Panc1 (cell line): ENCODE measurements around the gene BCL2L11. TPM values are rescaled to one million over a fixed set of nuclear protein-coding genes. Genes with fewer than 3 reads are reported as not detected.

Source experiments
- ATAC-seq: fragments of 200-7000 bp; cut with Tn5 transposase; 2 replicates; pipeline ENCODE4 v1.9.1; 2020; ENCODE audit warnings: mild to moderate bottlenecking, moderate library complexity
- Bru-seq: library from RNA; stranded (reverse); fragments of 400-500 nt; gene quantifications from one replicate; lab custom pipeline; 2021; lab: Mats Ljungman, UMichigan
- BruChase-seq, 2 experiments: library from RNA; stranded (reverse); fragments of 400-500 nt; gene quantifications; one replicate each; lab custom pipeline; 2021; lab: Mats Ljungman, UMichigan
- BruUV-seq: library from RNA; stranded (reverse); fragments of 400-500 nt; replicated peaks from 2 replicates; lab custom pipeline; 2021; lab: Mats Ljungman, UMichigan
- CTCF ChIA-PET: fragments of 300-600 bp; sonication (Branson Sonifier 250); formaldehyde crosslinking; loops from one replicate; lab custom pipeline; 2022; ENCODE audit warnings: antibody characterized with exemption; lab: Charles Lee
- POLR2A ChIA-PET: fragments of 300-600 bp; sonication (Branson Sonifier 250); formaldehyde crosslinking; loops from one replicate; lab custom pipeline; 2022; ENCODE audit warnings: antibody characterized with exemption; lab: Charles Lee
- DNase-seq: peaks from one replicate; pipeline ENCODE4 v3.0.0-alpha.2; 2010; ENCODE audit warnings: low read depth, low spot score
- H3K27ac ChIP-seq: 2 replicates; pipeline ENCODE4 v1.5.1; 2011; ENCODE audit warnings: mild to moderate bottlenecking, low read length, inconsistent platforms
- H3K27me3 ChIP-seq: fragments of 200-500 bp; sonication (Bioruptor generic); 2 replicates; pipeline ENCODE4 v1.6.0; 2014; ENCODE audit warnings: low read length, inconsistent platforms; ENCODE audit not compliant: control insufficient read depth, insufficient read depth
- H3K36me3 ChIP-seq: fragments of 200-500 bp; sonication (Bioruptor generic); 2 replicates; pipeline ENCODE4 v1.5.1; 2014; ENCODE audit warnings: inconsistent platforms, mild to moderate bottlenecking, low read length, moderate library complexity; ENCODE audit not compliant: control insufficient read depth, insufficient read depth
- H3K4me1 ChIP-seq: 2 replicates; pipeline ENCODE4 v1.5.1; 2011; ENCODE audit warnings: inconsistent platforms, mild to moderate bottlenecking, low read length, moderate library complexity; ENCODE audit not compliant: control insufficient read depth, insufficient read depth
- H3K4me3 ChIP-seq, 2 experiments: 2 replicates each; pipeline ENCODE4 v1.5.1; 2011 to 2012; ENCODE audit warnings: low read depth in 2 of 2, low read length in 2 of 2, mild to moderate bottlenecking in 2 of 2, inconsistent platforms in 1 of 2, moderate library complexity in 1 of 2
- H3K9me3 ChIP-seq: fragments of 200-500 bp; sonication (Bioruptor generic); 2 replicates; pipeline ENCODE4 v1.5.1; 2014; ENCODE audit warnings: low read depth, mild to moderate bottlenecking, inconsistent platforms, low read length, moderate library complexity; ENCODE audit not compliant: control insufficient read depth, insufficient read depth
- POLR2AphosphoS5 ChIP-seq: IDR thresholded peaks from 2 replicates; pipeline ENCODE4 v1.6.1; 2012; ENCODE audit warnings: mild to moderate bottlenecking, low read depth, low read length, moderate library complexity
- SIN3A ChIP-seq: IDR thresholded peaks from 2 replicates; pipeline ENCODE4 v1.6.1; 2012; ENCODE audit warnings: low read depth, mild to moderate bottlenecking, low read length, moderate library complexity, borderline replicate concordance; ENCODE audit not compliant: insufficient read depth
- TCF7L2 ChIP-seq: IDR thresholded peaks from 2 replicates; pipeline ENCODE4 v1.6.1; 2011; ENCODE audit warnings: mild to moderate bottlenecking, low read depth, low read length, inconsistent platforms
- in situ Hi-C: cut with HindIII; loops from 2 replicates; pipeline ENCODE4 v1.10.0; 2016; ENCODE audit warnings: low sequenced_read_pairs, low pct_unique_long_range_greater_than_20kb
- intact Hi-C: fragments of 100-400 bp; cut with micrococcal nuclease; formaldehyde crosslinking; loops from one replicate; pipeline ENCODE4 v1.10.0; 2022; ENCODE audit not compliant: unreplicated experiment
- long read RNA-seq: library from polyadenylated mRNA; unstranded; transcript quantifications from one replicate; pipeline ENCODE4 v2.0.0, GENCODE V29; 2021; ENCODE audit not compliant: unreplicated experiment
- polyA plus RNA-seq: library from polyadenylated mRNA; unstranded; fragments of >200 nt; gene quantifications from one replicate; pipeline ENCODE4 v1.2.1, GENCODE V29; 2012; ENCODE audit warnings: missing spikeins; ENCODE audit not compliant: insufficient read length
- total RNA-seq: library from RNA; stranded (reverse); gene quantifications from one replicate; pipeline ENCODE4 v1.2.1, GENCODE V29; 2021; ENCODE audit not compliant: unreplicated experiment
- TF ChIP-seq, protein P1 (sequence below): fragments of 450-650 bp; IDR thresholded peaks from 2 replicates; pipeline ENCODE4 v1.5.1; 2017; ENCODE audit warnings: mild to moderate bottlenecking
- TF ChIP-seq, protein P2 (sequence below), 2 experiments: IDR thresholded peaks; 2 replicates each; pipeline ENCODE4 v1.6.1; 2011 to 2012; ENCODE audit warnings: low read depth in 2 of 2, control low read depth in 1 of 2, low read length in 1 of 2, mild to moderate bottlenecking in 1 of 2, moderate library complexity in 1 of 2; ENCODE audit not compliant: insufficient read depth in 1 of 2

Gene BCL2L11, protein sequence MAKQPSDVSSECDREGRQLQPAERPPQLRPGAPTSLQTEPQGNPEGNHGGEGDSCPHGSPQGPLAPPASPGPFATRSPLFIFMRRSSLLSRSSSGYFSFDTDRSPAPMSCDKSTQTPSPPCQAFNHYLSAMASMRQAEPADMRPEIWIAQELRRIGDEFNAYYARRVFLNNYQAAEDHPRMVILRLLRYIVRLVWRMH
- 43.8 TPM for total RNA-seq
- 26.5 TPM for polyA plus RNA-seq
- percentile 97 among the genes with signal in this experiment for Bru-seq, nascent RNA
- BruChase-seq, experiment 1, labeled RNA remaining after a 2-hour chase, result percentile 90 among the genes with signal in this experiment
- BruChase-seq, experiment 2, labeled RNA remaining after a 6-hour chase, result percentile 74 among the genes with signal in this experiment
- long read RNA-seq, full-length matches to known transcripts, result 5 of 25 reads
- long read RNA-seq, partial matches to known transcripts, result 0 of 25 reads
- long read RNA-seq, other reads (novel, unspliced or antisense), result 20 of 25 reads

- no TSS peak for BruUV-seq
- Histone ChIP-seq H3K36me3 (peaks cover 9% of the 10 kb centered on the region), H3K4me1 (peaks cover 17% of the 10 kb centered on the region), H3K4me3 (peak within 1 kb of the TSS; percentile 68 to 85), H3K27ac (peak within 1 kb of the TSS; percentile 85), H3K27me3 (no peaks in the 10 kb centered on the region; the same call in 1 of the 2 replicates), H3K9me3 (no peaks in the 10 kb centered on the region)
- TF ChIP-seq, protein P1, sequence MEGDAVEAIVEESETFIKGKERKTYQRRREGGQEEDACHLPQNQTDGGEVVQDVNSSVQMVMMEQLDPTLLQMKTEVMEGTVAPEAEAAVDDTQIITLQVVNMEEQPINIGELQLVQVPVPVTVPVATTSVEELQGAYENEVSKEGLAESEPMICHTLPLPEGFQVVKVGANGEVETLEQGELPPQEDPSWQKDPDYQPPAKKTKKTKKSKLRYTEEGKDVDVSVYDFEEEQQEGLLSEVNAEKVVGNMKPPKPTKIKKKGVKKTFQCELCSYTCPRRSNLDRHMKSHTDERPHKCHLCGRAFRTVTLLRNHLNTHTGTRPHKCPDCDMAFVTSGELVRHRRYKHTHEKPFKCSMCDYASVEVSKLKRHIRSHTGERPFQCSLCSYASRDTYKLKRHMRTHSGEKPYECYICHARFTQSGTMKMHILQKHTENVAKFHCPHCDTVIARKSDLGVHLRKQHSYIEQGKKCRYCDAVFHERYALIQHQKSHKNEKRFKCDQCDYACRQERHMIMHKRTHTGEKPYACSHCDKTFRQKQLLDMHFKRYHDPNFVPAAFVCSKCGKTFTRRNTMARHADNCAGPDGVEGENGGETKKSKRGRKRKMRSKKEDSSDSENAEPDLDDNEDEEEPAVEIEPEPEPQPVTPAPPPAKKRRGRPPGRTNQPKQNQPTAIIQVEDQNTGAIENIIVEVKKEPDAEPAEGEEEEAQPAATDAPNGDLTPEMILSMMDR, result peak; percentile 63
- no peak for TF ChIP-seq TCF7L2
- TF ChIP-seq, protein P2, sequence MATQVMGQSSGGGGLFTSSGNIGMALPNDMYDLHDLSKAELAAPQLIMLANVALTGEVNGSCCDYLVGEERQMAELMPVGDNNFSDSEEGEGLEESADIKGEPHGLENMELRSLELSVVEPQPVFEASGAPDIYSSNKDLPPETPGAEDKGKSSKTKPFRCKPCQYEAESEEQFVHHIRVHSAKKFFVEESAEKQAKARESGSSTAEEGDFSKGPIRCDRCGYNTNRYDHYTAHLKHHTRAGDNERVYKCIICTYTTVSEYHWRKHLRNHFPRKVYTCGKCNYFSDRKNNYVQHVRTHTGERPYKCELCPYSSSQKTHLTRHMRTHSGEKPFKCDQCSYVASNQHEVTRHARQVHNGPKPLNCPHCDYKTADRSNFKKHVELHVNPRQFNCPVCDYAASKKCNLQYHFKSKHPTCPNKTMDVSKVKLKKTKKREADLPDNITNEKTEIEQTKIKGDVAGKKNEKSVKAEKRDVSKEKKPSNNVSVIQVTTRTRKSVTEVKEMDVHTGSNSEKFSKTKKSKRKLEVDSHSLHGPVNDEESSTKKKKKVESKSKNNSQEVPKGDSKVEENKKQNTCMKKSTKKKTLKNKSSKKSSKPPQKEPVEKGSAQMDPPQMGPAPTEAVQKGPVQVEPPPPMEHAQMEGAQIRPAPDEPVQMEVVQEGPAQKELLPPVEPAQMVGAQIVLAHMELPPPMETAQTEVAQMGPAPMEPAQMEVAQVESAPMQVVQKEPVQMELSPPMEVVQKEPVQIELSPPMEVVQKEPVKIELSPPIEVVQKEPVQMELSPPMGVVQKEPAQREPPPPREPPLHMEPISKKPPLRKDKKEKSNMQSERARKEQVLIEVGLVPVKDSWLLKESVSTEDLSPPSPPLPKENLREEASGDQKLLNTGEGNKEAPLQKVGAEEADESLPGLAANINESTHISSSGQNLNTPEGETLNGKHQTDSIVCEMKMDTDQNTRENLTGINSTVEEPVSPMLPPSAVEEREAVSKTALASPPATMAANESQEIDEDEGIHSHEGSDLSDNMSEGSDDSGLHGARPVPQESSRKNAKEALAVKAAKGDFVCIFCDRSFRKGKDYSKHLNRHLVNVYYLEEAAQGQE (IDR thresholded peaks at IDR 0.05; ENCODE audit: insufficient read depth in 1 of 2, low read depth in 2 of 2, low read length in 1 of 2), result 0 out of 4 replicates have a peak, but pooled peaks of 1 of the 2 experiments have one; percentile 20
- TF ChIP-seq POLR2AphosphoS5, result peak; percentile 47
- peak; percentile 89; the same call in 1 of the 2 replicates for TF ChIP-seq SIN3A
- in situ Hi-C loops, result no loop called here
- DNase-seq, result no peak
- CTCF ChIA-PET, result interaction anchor here (0.6 kb wide), 1 partner anchor 579 kb away, joined by 3 read pairs; no protein-coding TSS in a partner anchor
- peak; percentile 83 for ATAC-seq
- POLR2A ChIA-PET, result interaction anchor here (0.6 to 0.7 kb wide), 2 partner anchors 30 to 49 kb away, joined by 3 to 4 read pairs; no protein-coding TSS in a partner anchor
- intact Hi-C loops, result loop anchor here (10.0 kb wide), 1 partner anchor 334 kb away; no protein-coding TSS in a partner anchor
Measured at GRCh38 chr2:111120253-111121027, at the start of gene BCL2L11. Gene BCL2L11, plus strand, starts transcription at chr2:111120914. Its CDS starts 2,832 bp downstream, at chr2:111123746.

- peak overlapping the region; percentile 59 for H3K27ac ChIP-seq
- peaks cover 14% of the 10 kb centered on the region for H3K4me1 ChIP-seq
- ATAC-seq, result peak; percentile 94
- no peaks in the 10 kb centered on the region for H3K27me3 ChIP-seq
- in situ Hi-C loops (no loop called here), intact Hi-C loops (no loop called here)
- POLR2A ChIA-PET, result interaction anchor here (0.5 kb wide), 1 partner anchor 49 kb away, joined by 4 read pairs; the partner anchor contains the start of gene BCL2L11
- H3K9me3 ChIP-seq, result peaks cover 29% of the 10 kb centered on the region
- BruUV-seq, result no TSS peak
- CTCF ChIA-PET, result interaction anchor here (0.6 kb wide), 1 partner anchor 9 kb away, joined by 3 read pairs; no protein-coding TSS in a partner anchor
- H3K36me3 ChIP-seq, result no peaks in the 10 kb centered on the region
- peak; percentile 64 for DNase-seq
- H3K4me3 ChIP-seq, result no peak overlapping the region
- TF ChIP-seq, protein P1, result no peak
- TF ChIP-seq SIN3A (no peak), TCF7L2 (no peak), POLR2AphosphoS5 (no peak)
- TF ChIP-seq, protein P2 (IDR thresholded peaks at IDR 0.05; ENCODE audit: insufficient read depth in 1 of 2, low read depth in 2 of 2, low read length in 1 of 2), result no peak
Measured at GRCh38 chr2:111071600-111072171, 49.0 kb upstream of the BCL2L11 start.
